NOMO-1 treated with DMSO at 0.1 percent for 48 hours (cell line): Measurements from ENCODE around the gene SHISAL1.

Experiments used
- DNase-seq: peaks from one replicate; lab custom pipeline; 2025; ENCODE audit not compliant: unreplicated experiment; lab: John Stamatoyannopoulos, UW

Gene SHISAL1

DNA sequence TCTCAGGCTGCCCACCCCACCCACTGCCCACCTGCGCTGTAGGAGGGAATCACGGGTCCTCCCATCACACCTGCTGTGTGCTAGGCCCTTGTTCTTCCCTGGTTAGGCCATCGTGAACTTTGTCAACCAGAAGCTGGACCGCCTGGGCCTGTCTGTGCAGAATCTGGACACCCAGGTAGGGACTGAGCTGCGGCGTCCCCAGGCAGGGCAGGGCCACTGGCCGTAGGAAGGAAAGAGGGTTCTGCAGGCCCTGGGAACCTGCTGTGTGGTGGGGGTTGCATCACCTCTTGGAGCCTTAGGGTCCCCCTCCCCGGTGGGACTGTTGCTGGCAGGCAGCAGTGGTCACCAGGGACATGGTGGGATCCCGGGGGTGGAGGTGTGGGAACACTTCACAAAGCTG lies 116.5 kb downstream of the SHISAL1 start:
- no peak for DNase-seq

DNA sequence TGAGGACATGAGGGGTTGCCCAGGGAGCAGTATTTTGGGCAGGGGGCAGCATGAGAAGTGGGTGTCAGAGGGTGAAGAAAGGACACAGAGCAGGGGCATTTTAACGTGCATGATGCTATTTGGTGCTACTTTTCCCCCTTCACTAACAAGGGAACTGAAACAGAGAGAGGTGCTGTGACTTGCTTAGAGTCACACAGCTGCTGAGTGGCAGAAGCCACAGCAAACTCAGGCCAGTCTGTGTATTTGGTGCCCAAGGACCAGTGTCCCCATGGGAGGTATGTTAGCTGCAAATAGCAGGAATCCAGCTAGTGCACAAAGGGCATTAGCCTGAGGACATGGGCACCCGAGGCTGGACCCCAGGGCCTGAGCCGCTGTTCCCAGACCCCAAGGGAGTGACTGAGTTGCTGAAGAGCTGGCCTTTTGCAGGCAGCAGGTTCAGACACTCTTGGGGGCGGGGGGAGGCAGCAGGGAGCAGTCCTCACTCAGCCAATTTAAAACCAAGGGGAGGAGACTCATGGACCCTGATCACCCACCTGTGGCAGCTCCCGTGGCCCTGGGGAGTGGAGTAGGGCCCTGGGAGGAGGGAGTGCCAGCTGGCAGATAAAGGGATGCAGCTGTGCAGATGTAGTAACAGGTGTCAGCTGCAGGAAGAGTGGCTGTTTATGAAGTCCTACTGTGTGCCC lies 117.4 kb downstream of the SHISAL1 start:
- no peak for DNase-seq

DNA sequence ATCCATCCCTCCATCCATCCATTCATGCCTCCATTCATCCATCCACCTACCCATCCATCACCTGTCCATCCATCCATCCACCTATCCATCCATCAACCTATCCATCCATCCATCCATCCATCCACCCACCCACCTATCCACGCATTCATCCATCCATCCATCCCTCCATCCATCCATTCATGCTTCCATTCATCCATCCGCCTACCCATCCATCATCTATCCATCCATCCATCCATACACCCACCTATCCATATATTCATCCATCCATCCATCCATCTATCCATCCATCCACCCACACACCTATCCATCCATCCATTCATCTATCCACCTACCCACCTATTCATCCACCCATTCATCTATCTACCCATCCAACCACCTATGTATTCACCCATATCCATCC lies 118.2 kb downstream of the SHISAL1 start:
- DNase-seq: no peak
